H1 (cell line): ENCODE data around the gene CCDC141. TPM values are rescaled to one million over a fixed set of nuclear protein-coding genes. Genes with fewer than 3 reads are reported as not detected.

ENCODE experiments used
- EGR1 ChIP-seq: IDR thresholded peaks from 2 replicates; pipeline ENCODE4 v1.6.1; 2011; ENCODE audit warnings: low read depth, low read length, borderline replicate concordance
- PHF8 ChIP-seq: fragments of 200-600 bp; sonication (generic); conservative IDR thresholded peaks from 2 replicates; pipeline ENCODE4 v1.7.1; 2012; ENCODE audit warnings: low read depth, mild to moderate bottlenecking, inconsistent platforms, low read length, moderate library complexity
- TAF7 ChIP-seq: optimal IDR thresholded peaks from 2 replicates; pipeline ENCODE3; 2011; ENCODE audit warnings: low read depth, mild to moderate bottlenecking, inconsistent platforms, low read length, moderate library complexity, borderline replicate concordance
- polyA plus RNA-seq, 7 experiments: library from polyadenylated mRNA; depleted of rRNA in 3 of 7; stranded (reverse) in 5 of 7; unstranded in 2 of 7; fragments of >200 nt in 5 of 7; fragments of 200-250 nt in 2 of 7; gene quantifications; 1 replicate in 5 of 7; 2 replicates in 1 of 7; 4 replicates in 1 of 7; pipeline versions ENCODE4 v1.2.1 to v1.2.3, GENCODE V29; 2011 to 2013; ENCODE audit warnings: missing spikeins in 2 of 7, mixed read lengths in 2 of 7
- total RNA-seq: library from RNA; stranded (reverse); fragmentation: NEBNext Ultra II Directional; extraction: Animal tissue kit (Norgen Biotek cat#: 25700); gene quantifications from 2 replicates; pipeline ENCODE4 v1.2.1, GENCODE V29; 2021

The CCDC141 gene
- total and polyA plus RNA-seq, 2 of the 8 experiments (the other 6 are each of a cell fraction or from before 2014, with no cell fraction given) = 0.56 to 21.6 TPM

GRCh38 chr2:178819992-178820391, 229.9 kb downstream of the CCDC141 start (continued):
- TF ChIP-seq PHF8 = no peak
- TF ChIP-seq EGR1 = no peak
- TF ChIP-seq TAF7 = no peak
- TF ChIP-seq, all 59 proteins: peak for 0
